Esophagus muscularis mucosa (tissue), 3 donors: Measurements from ENCODE around the gene TOM1L1.

ENCODE experiments used
- CTCF ChIP-seq, 3 experiments: fragments of 200-600 bp in 2 of 3; fragments of 450-650 bp in 1 of 3; sonication (generic) in 2 of 3; IDR thresholded peaks; one replicate each; pipeline ENCODE4 v1.5.1; 2017 to 2019; ENCODE audit warnings: antibody characterized with exemption in 3 of 3, mild to moderate bottlenecking in 2 of 3, moderate library complexity in 1 of 3
- POLR2AphosphoS5 ChIP-seq, 2 donors: sonication (generic); formaldehyde crosslinking; IDR thresholded peaks; one replicate each; pipeline ENCODE4 v1.6.1; 2017; ENCODE audit warnings: antibody characterized with exemption in 2 of 2

GRCh38 chr17:54947396-54947795 lies 46.7 kb downstream of the TOM1L1 start:
- TF ChIP-seq CTCF (IDR thresholded peaks at IDR 0.05) = no peak
- TF ChIP-seq POLR2AphosphoS5 (IDR thresholded peaks at IDR 0.05) = no peak
